ENCODE data around the gene TACC3. TPM values are rescaled to one million over a fixed set of nuclear protein-coding genes. Genes with fewer than 3 reads are reported as not detected.

TACC3 gene
- total RNA-seq, 1 donor from 2014 or later, result 159 TPM

DNA sequence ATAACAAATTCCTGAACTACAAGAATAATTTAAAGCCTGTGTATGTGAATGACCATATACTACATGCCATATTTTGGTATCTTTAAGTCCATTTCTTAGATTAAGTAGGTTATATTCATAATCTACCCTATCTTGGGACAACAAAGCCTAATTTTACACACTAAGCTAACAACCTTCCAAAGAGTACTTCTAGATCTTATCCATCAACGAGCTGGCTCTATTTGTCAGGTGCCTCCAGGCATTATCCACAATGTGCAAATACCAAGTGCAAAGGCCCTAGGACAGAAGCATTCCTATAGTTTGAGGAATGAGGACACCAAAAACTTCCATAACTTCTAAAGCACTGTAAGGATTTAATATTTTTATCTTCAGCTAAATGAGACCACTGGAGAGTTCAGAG is 12.7 kb upstream of the TACC3 start:
- Mint-ChIP-seq H3K27me3 (ENCODE audit: low read depth) (no peaks in the 10 kb centered on the region), H3K9me3 (no peaks in the 10 kb centered on the region), H3K4me3 (peak overlapping the region; percentile 95), H3K4me1 (peaks cover 33% of the 10 kb centered on the region), H3K36me3 (ENCODE audit: low read depth) (peaks cover 18% of the 10 kb centered on the region), H3K27ac (ENCODE audit: unreplicated experiment) (no peak overlapping the region)
- DNase-seq (ENCODE audit: low read depth, low spot score), result no peak
- TF ChIP-seq CTCF (conservative IDR thresholded peaks at IDR 0.05), result no peak

- Mint-ChIP-seq H3K27ac (ENCODE audit: unreplicated experiment) (peak overlapping the region; percentile 82), H3K9me3 (no peaks in the 10 kb centered on the region), H3K4me3 (peak overlapping the region; percentile 95), H3K36me3 (ENCODE audit: low read depth) (peaks cover 18% of the 10 kb centered on the region), H3K27me3 (ENCODE audit: low read depth) (no peaks in the 10 kb centered on the region), H3K4me1 (peaks cover 46% of the 10 kb centered on the region)
- no peak for TF ChIP-seq CTCF (conservative IDR thresholded peaks at IDR 0.05)
- no peak for DNase-seq (ENCODE audit: low read depth, low spot score)
Measured at GRCh38 chr4:1711055-1711570, 10.2 kb upstream of the TACC3 start.

DNA sequence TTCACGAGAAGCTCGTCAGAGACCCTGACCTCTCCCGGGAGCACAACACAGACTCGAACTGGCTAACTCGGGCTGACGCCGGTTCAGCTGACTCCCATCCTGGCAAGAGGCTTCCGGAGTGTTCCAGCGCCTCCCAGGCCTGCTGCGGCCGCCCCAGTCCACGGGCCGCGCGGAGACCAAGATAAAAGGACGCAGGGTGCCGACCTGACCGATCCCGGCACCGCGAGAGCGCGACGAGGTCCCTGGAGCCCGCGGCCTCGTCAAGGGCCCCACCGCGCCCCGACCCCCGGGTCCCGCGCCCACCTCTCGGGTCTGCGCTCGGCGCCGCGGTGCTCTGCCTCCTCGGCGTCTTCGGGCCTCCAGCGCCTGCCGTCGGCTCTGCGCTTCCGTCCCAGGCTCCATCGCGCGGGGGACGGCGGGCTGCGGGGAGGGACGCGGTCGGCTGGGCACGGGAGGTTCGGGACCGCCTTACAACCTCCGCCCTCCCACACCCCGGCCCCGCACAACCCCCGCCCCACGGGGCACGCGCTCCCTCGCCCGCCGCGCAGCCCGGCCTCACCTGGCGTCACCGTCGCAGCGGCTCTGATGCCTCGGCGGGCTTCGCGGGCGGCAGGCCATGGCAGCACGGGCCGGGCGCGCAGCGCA is 9.6 kb upstream of the TACC3 start:
- DNase-seq (ENCODE audit: low read depth, low spot score), result no peak
- no peak for TF ChIP-seq CTCF (conservative IDR thresholded peaks at IDR 0.05)
- peaks cover 14% of the 10 kb centered on the region for H3K36me3 Mint-ChIP-seq (ENCODE audit: low read depth)
- peak overlapping the region; percentile 95 for H3K4me3 Mint-ChIP-seq
- no peaks in the 10 kb centered on the region for H3K9me3 Mint-ChIP-seq
- no peaks in the 10 kb centered on the region for H3K27me3 Mint-ChIP-seq (ENCODE audit: low read depth)
- peak overlapping the region; percentile 82 for H3K27ac Mint-ChIP-seq (ENCODE audit: unreplicated experiment)
- H3K4me1 Mint-ChIP-seq, result peaks cover 46% of the 10 kb centered on the region

DNA sequence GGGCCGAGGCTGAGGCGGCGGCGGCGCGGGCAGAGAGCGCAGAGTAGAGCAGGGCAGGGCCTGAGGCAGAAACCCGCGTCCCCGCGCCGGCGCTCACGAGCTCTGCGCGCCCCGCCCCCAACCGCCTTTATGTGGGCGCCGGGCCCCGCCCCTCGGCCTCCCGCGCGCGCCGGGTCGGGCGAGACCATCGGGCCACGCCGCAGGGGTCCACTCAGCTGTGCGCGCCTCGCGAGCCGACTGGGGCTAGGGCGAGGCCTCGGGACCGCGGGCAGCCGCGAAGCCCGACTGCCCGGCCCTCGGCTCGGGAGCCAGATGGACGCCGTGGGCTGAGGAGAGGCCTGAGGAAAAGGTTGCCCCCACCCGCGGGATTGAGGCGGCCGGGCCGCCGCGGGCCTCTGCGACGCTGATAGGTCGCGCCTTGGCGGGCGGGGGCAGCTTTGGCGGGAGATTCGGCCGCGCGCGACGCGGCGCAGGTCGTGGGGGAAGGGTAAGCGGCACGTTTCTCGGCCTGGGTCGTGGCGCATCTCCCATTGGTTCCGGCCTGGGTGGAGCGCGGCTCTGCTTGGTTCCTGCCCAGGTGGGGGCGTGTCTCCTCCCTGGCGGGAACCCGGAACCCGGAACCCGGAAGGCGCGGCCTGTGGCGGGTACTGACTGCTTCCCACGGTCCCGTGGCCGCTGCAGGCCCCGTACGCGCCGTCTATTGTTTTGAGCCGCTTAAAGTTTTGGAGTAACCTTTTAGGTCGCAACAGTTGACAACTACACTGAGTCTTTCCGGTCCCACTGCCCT is 8.9 kb upstream of the TACC3 start, which contains the start of gene SLBP:
SLBP (minus strand) TSS at position 104 of the 787 bp plus-strand sequence. CDS start 131 bp downstream, outside the sequence.
- no peaks in the 10 kb centered on the region for H3K9me3 Mint-ChIP-seq
- H3K27ac Mint-ChIP-seq (ENCODE audit: unreplicated experiment), result peak within 1 kb of the TSS; percentile 96
- peak within 1 kb of the TSS; percentile 95 for H3K4me3 Mint-ChIP-seq

More for the DNA sequence above, 8.9 kb upstream of the TACC3 start, which contains the start of gene SLBP:
- Mint-ChIP-seq H3K27me3 (ENCODE audit: low read depth) (no peaks in the 10 kb centered on the region), H3K4me1 (peaks cover 46% of the 10 kb centered on the region), H3K36me3 (ENCODE audit: low read depth) (peaks cover 14% of the 10 kb centered on the region)
- DNase-seq (ENCODE audit: low read depth, low spot score), result peak; percentile 85
- TF ChIP-seq CTCF (conservative IDR thresholded peaks at IDR 0.05), result no peak

Measured in neural crest cell (in vitro differentiated cells).